ENCODE data around the gene KHSRP. TPM values are rescaled to one million over a fixed set of nuclear protein-coding genes. Genes with fewer than 3 reads are reported as not detected.

KHSRP gene
- 72.6 and 93.3 TPM in 2 replicates for total RNA-seq

GRCh38 chr19:6424195-6424938 is at the start of gene KHSRP:
Gene KHSRP, minus strand, starts transcription at chr19:6424811. Its CDS starts 110 bp downstream, at chr19:6424701.

GRCh38 chr19:6464070-6464873 is 39.7 kb upstream of the KHSRP start, which contains the start of gene CRB3:
Gene CRB3, plus strand, starts transcription at chr19:6464271. Its CDS starts 431 bp downstream, at chr19:6464702.

GRCh38 chr19:6459262-6460098 is 34.9 kb upstream of the KHSRP start, which contains the start of gene SLC25A23:
Gene SLC25A23, minus strand, starts transcription at chr19:6459792. Its CDS starts 164 bp downstream, at chr19:6459628.

GRCh38 chr19:6433663-6434062 is 9.1 kb upstream of the KHSRP start, which contains the start of gene SLC25A41:
Gene SLC25A41, minus strand, starts transcription at chr19:6433763. Its CDS starts 70 bp downstream, at chr19:6433693.

GRCh38 chr19:6393074-6393982 is 31.3 kb downstream of the KHSRP start, which contains the start of gene GTF2F1:
Gene GTF2F1, minus strand, starts transcription at chr19:6393164. Its CDS starts 169 bp downstream, at chr19:6392995.

GRCh38 chr19:6375411-6376010 is 49.1 kb downstream of the KHSRP start, which contains the start of gene PSPN:
Gene PSPN, minus strand, starts transcription at chr19:6375933. Its CDS starts 84 bp downstream, at chr19:6375849.

GRCh38 chr19:6372594-6373095 is 52.0 kb downstream of the KHSRP start, which contains the start of gene ALKBH7:
Gene ALKBH7, plus strand, starts transcription at chr19:6372794. Its CDS starts 27 bp downstream, at chr19:6372821.

Other genes starting within 250 kb of the KHSRP start
- 5.5 and 5.8 TPM in 2 replicates for gene MLLT1, start 144.8 kb downstream of the KHSRP start, total RNA-seq
- gene ACER1, start 91.2 kb downstream of the KHSRP start, total RNA-seq, result not detected in 2 replicates
- gene CLPP, start 63.3 kb downstream of the KHSRP start, total RNA-seq, result 29.0 and 43.2 TPM in 2 replicates
- 27.1 and 53.9 TPM in 2 replicates for gene ALKBH7, start 52.0 kb downstream of the KHSRP start, total RNA-seq
- gene PSPN, start 48.9 kb downstream of the KHSRP start, total RNA-seq, result 0.86 and 1.2 TPM in 2 replicates
- gene GTF2F1, start 31.6 kb downstream of the KHSRP start, total RNA-seq, result 40.5 and 54.6 TPM in 2 replicates
- gene SLC25A41, start 9.0 kb upstream of the KHSRP start, total RNA-seq, result not detected in 2 replicates
- gene SLC25A23, start 35.0 kb upstream of the KHSRP start, total RNA-seq, result 12.0 and 14.0 TPM in 2 replicates
- not detected in 2 replicates for gene CRB3, start 39.5 kb upstream of the KHSRP start, total RNA-seq
- not detected in 2 replicates for gene DENND1C, start 57.0 kb upstream of the KHSRP start, total RNA-seq
- gene TUBB4A, start 77.5 kb upstream of the KHSRP start, total RNA-seq, result not detected in 2 replicates
- gene TNFSF9, start 106.2 kb upstream of the KHSRP start, total RNA-seq, result 0.17 and 0.76 TPM in 2 replicates
- gene CD70, start 166.3 kb upstream of the KHSRP start, total RNA-seq, result not detected in 2 replicates
- not detected in 2 replicates for gene TNFSF14, start 245.3 kb upstream of the KHSRP start, total RNA-seq

Measured in dermis lymphatic vessel endothelial cell (primary cell).